Nephron progenitor cell (in vitro differentiated cells): ENCODE results near the gene JADE2.

Source experiments
- DNase-seq: peaks from one replicate; pipeline ENCODE4 v3.0.0; 2021
- H3K27ac Mint-ChIP-seq: 2 replicates; pipeline ENCODE4 v1.8.0; 2021; ENCODE audit warnings: mild to moderate bottlenecking, moderate library complexity, mixed read lengths
- H3K27me3 Mint-ChIP-seq: 2 replicates; pipeline ENCODE4 v1.8.0; 2021; ENCODE audit warnings: mild to moderate bottlenecking, low read depth, mixed read lengths; ENCODE audit not compliant: poor library complexity
- H3K36me3 Mint-ChIP-seq: 2 replicates; pipeline ENCODE4 v1.8.0; 2021; ENCODE audit warnings: low read depth, mixed read lengths
- H3K4me1 Mint-ChIP-seq: 2 replicates; pipeline ENCODE4 v1.8.0; 2021; ENCODE audit warnings: mixed read lengths
- H3K4me3 Mint-ChIP-seq: 2 replicates; pipeline ENCODE4 v1.8.0; 2021; ENCODE audit warnings: mild to moderate bottlenecking, moderate library complexity, mixed read lengths
- H3K9me3 Mint-ChIP-seq: 2 replicates; pipeline ENCODE4 v1.8.0; 2021; ENCODE audit warnings: mild to moderate bottlenecking, moderate library complexity, mixed read lengths
- TF ChIP-seq, protein P1 (sequence below): fragments of 200-600 bp; sonication (generic); IDR thresholded peaks from 2 replicates; pipeline ENCODE4 v1.5.0; 2021; ENCODE audit warnings: antibody characterized with exemption

The JADE2 gene

DNA sequence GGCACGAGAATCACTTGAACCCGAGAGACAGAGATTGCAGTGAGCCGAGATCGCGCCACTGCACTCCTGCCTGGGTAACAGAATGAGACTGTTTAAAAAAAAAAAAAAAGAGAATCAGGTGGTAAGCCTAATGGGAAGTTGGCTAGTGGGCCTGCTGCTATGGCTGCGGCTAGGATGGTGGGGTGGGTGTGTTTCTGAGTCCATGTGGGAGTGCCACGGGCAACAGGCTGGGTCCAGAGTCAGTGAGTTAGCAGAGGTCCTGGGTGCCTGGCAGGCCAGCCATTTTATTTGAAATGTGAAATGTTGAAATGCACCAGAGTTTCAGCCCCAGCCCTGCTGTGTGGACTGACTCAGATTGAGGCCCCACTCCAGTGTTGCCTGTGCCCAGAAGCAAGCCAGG is 37.8 kb downstream of the JADE2 start:
- Mint-ChIP-seq H3K4me3 (no peak overlapping the region), H3K9me3 (no peaks in the 10 kb centered on the region)

DNA sequence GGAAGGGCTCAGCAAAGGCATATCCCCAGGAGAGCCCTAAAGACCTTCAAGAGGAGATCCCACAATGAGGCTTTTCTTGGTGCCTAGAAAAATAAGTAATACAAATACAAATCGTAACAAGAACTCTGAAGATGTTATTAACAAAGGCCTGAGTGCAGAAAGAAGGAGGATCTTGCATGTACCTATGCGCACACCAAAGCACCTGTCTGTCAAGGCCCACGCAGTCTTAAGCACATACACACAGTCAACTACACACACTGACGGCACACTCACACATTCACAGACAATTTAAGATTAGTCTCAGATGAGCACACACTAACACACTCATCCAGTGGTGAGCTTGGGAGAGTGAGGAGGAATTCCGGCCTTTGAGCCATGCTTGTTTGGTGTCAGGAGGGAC is 38.5 kb downstream of the JADE2 start:
- DNase-seq, result no peak
- Mint-ChIP-seq H3K27ac (no peak overlapping the region), H3K4me1 (peaks cover 20% of the 10 kb centered on the region), H3K36me3 (no peaks in the 10 kb centered on the region), H3K27me3 (no peaks in the 10 kb centered on the region), H3K9me3 (no peaks in the 10 kb centered on the region), H3K4me3 (no peak overlapping the region)
- TF ChIP-seq, protein P1, sequence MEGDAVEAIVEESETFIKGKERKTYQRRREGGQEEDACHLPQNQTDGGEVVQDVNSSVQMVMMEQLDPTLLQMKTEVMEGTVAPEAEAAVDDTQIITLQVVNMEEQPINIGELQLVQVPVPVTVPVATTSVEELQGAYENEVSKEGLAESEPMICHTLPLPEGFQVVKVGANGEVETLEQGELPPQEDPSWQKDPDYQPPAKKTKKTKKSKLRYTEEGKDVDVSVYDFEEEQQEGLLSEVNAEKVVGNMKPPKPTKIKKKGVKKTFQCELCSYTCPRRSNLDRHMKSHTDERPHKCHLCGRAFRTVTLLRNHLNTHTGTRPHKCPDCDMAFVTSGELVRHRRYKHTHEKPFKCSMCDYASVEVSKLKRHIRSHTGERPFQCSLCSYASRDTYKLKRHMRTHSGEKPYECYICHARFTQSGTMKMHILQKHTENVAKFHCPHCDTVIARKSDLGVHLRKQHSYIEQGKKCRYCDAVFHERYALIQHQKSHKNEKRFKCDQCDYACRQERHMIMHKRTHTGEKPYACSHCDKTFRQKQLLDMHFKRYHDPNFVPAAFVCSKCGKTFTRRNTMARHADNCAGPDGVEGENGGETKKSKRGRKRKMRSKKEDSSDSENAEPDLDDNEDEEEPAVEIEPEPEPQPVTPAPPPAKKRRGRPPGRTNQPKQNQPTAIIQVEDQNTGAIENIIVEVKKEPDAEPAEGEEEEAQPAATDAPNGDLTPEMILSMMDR, result no peak

More for the DNA sequence above, 37.8 kb downstream of the JADE2 start:
- no peak for DNase-seq
- TF ChIP-seq, protein P1, result no peak
- Mint-ChIP-seq H3K27me3 (no peaks in the 10 kb centered on the region), H3K4me1 (peaks cover 13% of the 10 kb centered on the region), H3K27ac (no peak overlapping the region), H3K36me3 (no peaks in the 10 kb centered on the region)

DNA sequence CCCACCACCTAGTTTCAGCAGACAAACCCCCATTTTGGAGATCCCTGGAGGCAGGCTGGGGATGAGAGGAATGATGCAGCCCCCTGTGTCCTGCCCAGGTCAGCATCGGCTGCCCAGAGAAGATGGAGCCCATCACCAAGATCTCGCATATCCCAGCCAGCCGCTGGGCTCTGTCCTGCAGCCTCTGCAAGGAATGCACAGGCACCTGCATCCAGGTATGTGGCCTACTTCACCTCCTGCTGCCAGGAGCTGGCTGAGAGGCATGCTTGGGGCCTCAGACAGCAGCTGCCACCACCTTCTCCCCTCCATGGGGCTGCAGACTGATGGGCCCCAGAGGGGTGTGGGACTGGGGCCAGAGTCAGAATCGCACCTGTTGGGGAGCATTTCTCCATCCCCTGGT is 38.9 kb downstream of the JADE2 start:
- H3K4me3 Mint-ChIP-seq, result no peak overlapping the region
- no peaks in the 10 kb centered on the region for H3K36me3 Mint-ChIP-seq

DNA sequence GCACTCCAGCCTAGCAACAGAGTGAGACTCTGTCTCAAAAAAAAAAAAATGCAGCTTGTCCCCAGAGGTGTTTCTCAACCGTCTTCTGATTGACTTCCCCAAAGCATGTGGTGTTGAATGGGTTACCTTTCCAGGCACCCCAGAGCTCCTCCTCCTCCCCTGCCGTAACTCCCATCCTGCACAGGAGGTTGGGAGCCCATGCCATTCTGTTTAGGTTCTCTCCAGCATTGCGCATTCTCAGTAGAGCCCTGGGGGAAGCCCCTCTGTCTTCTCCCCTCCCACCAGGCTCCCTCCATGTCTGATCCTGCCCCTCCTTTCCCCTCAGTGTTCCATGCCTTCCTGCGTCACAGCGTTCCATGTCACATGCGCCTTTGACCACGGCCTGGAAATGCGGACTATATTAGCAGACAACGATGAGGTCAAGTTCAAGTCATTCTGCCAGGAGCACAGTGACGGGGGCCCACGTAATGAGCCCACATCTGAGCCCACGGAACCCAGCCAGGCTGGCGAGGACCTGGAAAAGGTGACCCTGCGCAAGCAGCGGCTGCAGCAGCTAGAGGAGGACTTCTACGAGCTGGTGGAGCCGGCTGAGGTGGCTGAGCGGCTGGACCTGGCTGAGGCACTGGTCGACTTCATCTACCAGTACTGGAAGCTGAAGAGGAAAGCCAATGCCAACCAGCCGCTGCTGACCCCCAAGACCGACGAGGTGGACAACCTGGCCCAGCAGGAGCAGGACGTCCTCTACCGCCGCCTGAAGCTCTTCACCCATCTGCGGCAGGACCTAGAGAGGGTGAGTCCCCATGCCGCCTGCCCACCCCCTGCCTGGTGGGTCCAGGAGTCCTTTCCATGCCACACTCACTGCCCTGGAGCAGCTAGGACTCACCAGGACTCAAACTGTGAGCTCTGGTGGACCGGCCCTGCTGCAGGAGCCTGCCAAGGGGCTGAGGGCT is 40.6 kb downstream of the JADE2 start:
- TF ChIP-seq, protein P1, result no peak
- H3K27ac Mint-ChIP-seq, result no peak overlapping the region
- peaks cover 37% of the 10 kb centered on the region for H3K4me1 Mint-ChIP-seq
- no peaks in the 10 kb centered on the region for H3K27me3 Mint-ChIP-seq
- H3K9me3 Mint-ChIP-seq, result no peaks in the 10 kb centered on the region
- no peaks in the 10 kb centered on the region for H3K36me3 Mint-ChIP-seq
- H3K4me3 Mint-ChIP-seq, result no peak overlapping the region
- no peak for DNase-seq

More for the DNA sequence above, 38.9 kb downstream of the JADE2 start:
- Mint-ChIP-seq H3K27ac (no peak overlapping the region), H3K9me3 (no peaks in the 10 kb centered on the region), H3K4me1 (peaks cover 24% of the 10 kb centered on the region), H3K27me3 (no peaks in the 10 kb centered on the region)
- TF ChIP-seq, protein P1, result no peak
- DNase-seq, result no peak

DNA sequence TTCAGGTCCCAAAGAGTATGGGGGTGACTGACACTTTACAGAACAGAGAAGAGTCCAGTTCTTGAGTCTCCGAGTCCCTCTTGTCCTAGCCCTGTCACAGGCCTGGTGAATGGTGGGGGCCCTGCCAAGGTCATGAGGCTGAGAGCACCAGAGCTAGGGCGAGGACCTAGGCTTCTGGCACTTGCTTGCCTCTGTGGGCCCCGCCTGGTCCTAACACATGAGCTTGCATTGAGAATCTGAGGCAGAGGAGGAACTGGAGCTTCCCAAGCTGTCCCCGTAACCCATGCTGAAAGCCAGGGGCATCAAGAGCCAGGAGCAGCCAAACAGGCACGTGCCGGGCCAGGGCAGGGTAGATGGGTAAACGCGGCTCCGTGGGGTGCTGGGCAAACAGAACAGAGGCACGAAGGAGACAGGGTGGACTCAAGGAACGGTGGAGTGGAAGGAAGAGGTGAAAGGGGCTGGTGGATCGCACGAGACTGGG is 41.3 kb downstream of the JADE2 start:
- Mint-ChIP-seq H3K9me3 (no peaks in the 10 kb centered on the region), H3K4me3 (no peak overlapping the region), H3K4me1 (peaks cover 41% of the 10 kb centered on the region), H3K27me3 (no peaks in the 10 kb centered on the region), H3K36me3 (no peaks in the 10 kb centered on the region), H3K27ac (no peak overlapping the region)
- no peak for DNase-seq
- TF ChIP-seq, protein P1, result no peak
